C4-2B (cell line): ENCODE data around the gene ARMC7.

Experiments
- H3K27ac ChIP-seq: fragments of 450-650 bp; 2 replicates; pipeline ENCODE4 v1.5.1; 2017
- CTCF ChIP-seq: fragments of 450-650 bp; conservative IDR thresholded peaks from 2 replicates; pipeline ENCODE4 v1.5.1; 2017; ENCODE audit warnings: mild to moderate bottlenecking
- ZFX ChIP-seq: fragments of 450-650 bp; IDR thresholded peaks from 2 replicates; pipeline ENCODE4 v1.6.1; 2017

Gene ARMC7

GRCh38 chr17:75173526-75173925 is 63.8 kb downstream of the ARMC7 start:
- no peak overlapping the region for H3K27ac ChIP-seq
- no peak for TF ChIP-seq ZFX
- TF ChIP-seq CTCF, result no peak

- no peak overlapping the region for H3K27ac ChIP-seq
- TF ChIP-seq ZFX (no peak), CTCF (no peak)
Measured at GRCh38 chr17:75174996-75175395, 65.2 kb downstream of the ARMC7 start.

GRCh38 chr17:75176625-75177024 is 66.9 kb downstream of the ARMC7 start:
- no peak overlapping the region for H3K27ac ChIP-seq
- TF ChIP-seq CTCF (no peak), ZFX (no peak)

GRCh38 chr17:75178453-75178852 is 68.7 kb downstream of the ARMC7 start:
- H3K27ac ChIP-seq, result no peak overlapping the region
- no peak for TF ChIP-seq CTCF
- no peak for TF ChIP-seq ZFX
